Activated naive CD8-positive, alpha-beta T cell (primary cell): ENCODE results near the gene RNASET2.

Experiments used
- H3K27ac Mint-ChIP-seq: one replicate; pipeline ENCODE4 v1.8.0; 2021; ENCODE audit warnings: mixed read lengths
- H3K27me3 Mint-ChIP-seq: one replicate; pipeline ENCODE4 v1.8.0; 2021; ENCODE audit warnings: mixed read lengths
- H3K36me3 Mint-ChIP-seq: one replicate; pipeline ENCODE4 v1.8.0; 2021; ENCODE audit warnings: mixed read lengths
- H3K4me1 Mint-ChIP-seq: one replicate; pipeline ENCODE4 v1.8.0; 2021; ENCODE audit warnings: low read depth, mixed read lengths
- H3K4me3 Mint-ChIP-seq: one replicate; pipeline ENCODE4 v1.8.0; 2021; ENCODE audit warnings: mild to moderate bottlenecking, mixed read lengths
- H3K9me3 Mint-ChIP-seq: one replicate; pipeline ENCODE4 v1.8.0; 2021; ENCODE audit warnings: low read depth, mixed read lengths

RNASET2 gene

DNA sequence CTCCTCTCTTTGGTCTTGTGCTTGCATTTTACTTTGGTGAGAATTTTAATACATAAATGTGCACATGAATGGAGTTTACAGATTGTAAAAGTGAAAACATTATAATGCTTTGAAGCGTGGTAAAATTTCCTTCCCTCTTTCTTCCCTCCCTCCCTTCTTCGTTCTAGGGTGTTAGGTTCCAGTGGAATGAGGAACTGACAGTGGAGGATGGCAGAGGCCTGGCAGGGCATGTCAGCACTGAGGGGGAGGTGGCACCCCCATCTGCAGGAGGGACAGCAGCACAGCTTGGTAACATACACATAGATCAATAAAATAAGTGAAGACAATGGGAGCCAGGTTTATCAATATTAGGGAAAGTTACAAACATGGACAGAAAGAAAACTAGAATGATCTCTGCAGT lies 47.5 kb downstream of the RNASET2 start:
- H3K36me3 Mint-ChIP-seq, result peaks cover 13% of the 10 kb centered on the region

DNA sequence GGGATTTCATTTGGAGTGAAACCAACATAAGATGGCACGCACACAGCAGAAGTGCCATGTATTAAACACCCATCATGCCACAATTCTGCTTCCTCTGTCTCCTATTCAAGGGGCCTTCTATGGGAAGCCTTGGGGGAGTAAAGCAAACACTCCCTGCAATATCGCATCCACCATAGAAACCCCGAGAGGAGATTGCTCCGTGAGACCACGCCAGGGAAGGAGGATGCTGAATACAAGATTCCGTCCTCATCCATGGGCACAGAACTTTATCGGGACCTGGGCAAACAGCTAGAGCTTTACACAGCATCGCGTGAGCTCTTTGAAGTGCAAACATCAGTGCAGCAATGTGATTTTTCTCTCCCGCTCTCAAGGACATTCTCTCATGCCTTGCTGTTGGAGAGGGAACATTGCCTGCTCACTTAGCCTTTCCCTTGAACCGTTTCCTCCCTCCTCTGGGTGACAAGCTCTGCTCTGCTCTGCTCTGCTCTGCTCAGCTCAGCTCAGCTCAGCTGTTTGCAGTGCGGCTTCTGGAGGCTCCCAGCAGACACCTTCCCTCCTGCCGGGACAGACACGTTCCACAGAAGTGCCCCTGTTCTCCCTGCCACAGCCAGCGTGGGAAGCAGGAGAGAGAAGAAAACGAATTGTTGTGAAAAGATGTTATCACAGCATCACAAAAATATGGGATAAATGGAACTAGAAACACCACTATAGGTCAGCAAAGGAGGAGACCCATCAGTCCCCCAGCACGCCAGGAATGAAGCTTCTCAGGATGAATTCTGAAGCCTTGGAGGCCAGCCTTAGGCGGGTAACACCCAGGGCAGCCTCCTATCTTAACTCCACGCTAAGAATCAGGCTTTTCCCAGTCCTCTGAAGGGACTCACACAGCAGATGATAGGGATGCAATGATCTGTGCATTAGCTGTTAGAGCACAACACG lies 48.2 kb downstream of the RNASET2 start:
- peaks cover 12% of the 10 kb centered on the region for H3K36me3 Mint-ChIP-seq
- H3K27ac Mint-ChIP-seq, result no peak overlapping the region
- H3K4me3 Mint-ChIP-seq, result peak overlapping the region; percentile 56

More for the DNA sequence above, 47.5 kb downstream of the RNASET2 start:
- Mint-ChIP-seq H3K4me3 (no peak overlapping the region), H3K9me3 (no peaks in the 10 kb centered on the region), H3K27me3 (no peaks in the 10 kb centered on the region), H3K27ac (no peak overlapping the region), H3K4me1 (peaks cover 24% of the 10 kb centered on the region)

DNA sequence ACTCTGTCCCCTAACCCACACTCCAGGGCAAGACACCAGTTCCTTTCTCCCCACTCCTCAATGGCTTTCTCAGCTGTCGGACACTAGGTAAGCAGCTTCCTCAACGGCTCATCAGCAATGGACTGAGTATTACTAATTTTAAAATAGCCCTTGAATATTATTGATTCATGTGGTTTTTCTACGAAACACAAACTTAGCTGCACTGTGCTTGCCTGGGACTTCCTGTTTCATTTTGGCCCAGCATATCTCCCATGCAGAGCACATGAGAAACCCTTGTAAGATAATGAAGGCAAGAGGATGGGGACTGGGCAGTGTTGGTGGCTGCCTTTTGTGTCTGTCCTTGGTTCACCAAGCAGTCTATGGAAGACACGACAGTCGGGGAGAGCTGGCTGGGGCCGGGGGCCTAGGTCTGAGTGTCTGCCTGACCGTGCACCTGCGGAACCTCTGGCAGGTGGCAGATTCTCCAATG lies 48.9 kb downstream of the RNASET2 start:
- H3K36me3 Mint-ChIP-seq, result peaks cover 12% of the 10 kb centered on the region
- H3K4me1 Mint-ChIP-seq, result peaks cover 24% of the 10 kb centered on the region
- peak overlapping the region; percentile 56 for H3K4me3 Mint-ChIP-seq
- no peaks in the 10 kb centered on the region for H3K9me3 Mint-ChIP-seq
- H3K27ac Mint-ChIP-seq, result no peak overlapping the region
- no peaks in the 10 kb centered on the region for H3K27me3 Mint-ChIP-seq

More for the DNA sequence above, 48.2 kb downstream of the RNASET2 start:
- Mint-ChIP-seq H3K4me1 (peaks cover 24% of the 10 kb centered on the region), H3K9me3 (no peaks in the 10 kb centered on the region), H3K27me3 (no peaks in the 10 kb centered on the region)

- no peaks in the 10 kb centered on the region for H3K27me3 Mint-ChIP-seq
- H3K36me3 Mint-ChIP-seq, result peaks cover 12% of the 10 kb centered on the region
- H3K4me1 Mint-ChIP-seq, result peaks cover 23% of the 10 kb centered on the region
- H3K27ac Mint-ChIP-seq, result no peak overlapping the region
- H3K4me3 Mint-ChIP-seq, result no peak overlapping the region
- no peaks in the 10 kb centered on the region for H3K9me3 Mint-ChIP-seq
Measured at GRCh38 chr6:166906376-166907044, 49.8 kb downstream of the RNASET2 start.

DNA sequence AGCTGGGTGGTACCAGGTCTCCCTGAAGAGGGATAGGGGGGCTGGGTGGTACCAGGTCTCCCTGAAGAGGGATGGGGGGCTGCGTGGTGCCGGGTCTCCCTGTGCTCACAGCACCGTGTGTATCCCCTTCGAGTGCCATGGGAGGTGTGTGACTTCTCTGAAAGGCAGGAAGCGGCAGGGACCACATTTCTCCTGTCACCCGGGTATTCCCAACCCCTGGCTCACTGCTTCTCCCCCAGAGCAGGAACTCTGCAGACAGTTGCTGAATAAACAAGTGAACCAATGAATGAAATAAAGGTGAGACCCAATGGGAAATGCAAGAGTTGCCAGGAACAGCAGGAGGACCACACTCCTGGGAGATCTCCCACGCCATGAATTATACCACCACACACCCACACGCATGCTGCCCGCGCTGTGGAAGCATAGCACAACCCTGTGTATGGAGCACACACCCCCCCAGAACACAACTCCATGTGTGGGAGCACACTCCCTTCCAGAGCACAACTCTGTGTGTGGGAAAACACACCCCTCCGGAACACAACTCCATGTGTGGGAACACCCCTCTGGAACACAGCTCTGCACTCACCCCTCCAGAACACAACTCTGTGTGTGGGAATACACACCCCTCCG lies 50.7 kb downstream of the RNASET2 start:
- Mint-ChIP-seq H3K4me3 (no peak overlapping the region), H3K27ac (no peak overlapping the region), H3K4me1 (peaks cover 20% of the 10 kb centered on the region)

DNA sequence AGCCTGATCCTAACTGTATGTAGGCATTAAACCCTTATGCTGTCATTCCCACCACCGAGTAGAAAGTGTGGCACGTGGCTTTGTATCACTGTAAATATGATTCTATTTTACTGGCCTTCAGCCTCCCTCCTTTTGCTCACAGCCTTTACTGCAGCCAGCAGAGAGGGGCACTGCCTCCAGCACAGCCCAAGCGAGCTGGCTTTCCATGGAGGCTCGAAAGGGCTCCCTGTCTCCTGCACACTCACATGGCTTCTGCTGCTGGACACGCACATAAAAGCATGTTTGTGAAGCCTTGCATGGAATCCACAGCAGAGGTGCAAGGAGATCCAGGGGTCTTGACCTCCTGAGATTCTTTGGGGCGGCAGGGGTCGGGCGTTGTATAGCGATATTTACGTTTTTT lies 51.3 kb downstream of the RNASET2 start:
- H3K36me3 Mint-ChIP-seq, result peaks cover 2% of the 10 kb centered on the region
- H3K9me3 Mint-ChIP-seq, result no peaks in the 10 kb centered on the region
- H3K4me1 Mint-ChIP-seq, result peaks cover 19% of the 10 kb centered on the region
- H3K4me3 Mint-ChIP-seq, result no peak overlapping the region
- no peaks in the 10 kb centered on the region for H3K27me3 Mint-ChIP-seq
- H3K27ac Mint-ChIP-seq, result no peak overlapping the region

More for the DNA sequence above, 50.7 kb downstream of the RNASET2 start:
- Mint-ChIP-seq H3K36me3 (peaks cover 6% of the 10 kb centered on the region), H3K27me3 (no peaks in the 10 kb centered on the region), H3K9me3 (no peaks in the 10 kb centered on the region)

DNA sequence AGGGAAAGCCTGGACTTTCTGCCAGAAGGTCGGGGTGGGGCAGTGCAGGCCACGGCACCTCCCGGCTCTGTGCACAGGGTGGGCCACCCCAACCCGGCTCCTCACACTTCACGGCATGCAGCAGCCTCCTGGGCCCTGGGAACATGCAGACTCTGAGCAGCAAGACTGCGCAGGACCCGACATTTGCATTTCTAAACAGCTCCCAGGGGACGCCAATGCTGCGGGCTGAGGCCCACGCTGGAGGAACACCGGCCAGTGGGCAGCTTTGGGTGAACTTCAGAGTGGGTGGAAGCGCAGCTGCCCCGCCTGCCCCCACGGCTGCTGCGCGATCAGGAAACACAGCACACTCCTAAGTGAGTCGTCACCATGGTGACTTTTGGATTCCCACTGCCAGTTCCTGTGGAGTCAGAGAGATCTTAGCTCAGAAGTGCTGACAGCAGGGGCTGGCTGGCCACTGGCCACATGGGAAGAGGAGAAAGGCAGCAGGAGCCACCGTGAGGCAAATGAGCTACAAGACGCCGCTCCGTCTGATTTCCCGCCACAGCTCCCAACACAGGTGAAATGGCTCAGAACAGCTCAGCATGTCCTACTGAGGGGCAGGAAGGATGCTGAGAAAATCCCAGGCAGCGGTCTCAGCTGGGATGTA lies 52.1 kb downstream of the RNASET2 start:
- Mint-ChIP-seq H3K27ac (no peak overlapping the region), H3K4me1 (peaks cover 19% of the 10 kb centered on the region), H3K9me3 (no peaks in the 10 kb centered on the region), H3K36me3 (peaks cover 2% of the 10 kb centered on the region), H3K27me3 (no peaks in the 10 kb centered on the region), H3K4me3 (no peak overlapping the region)

DNA sequence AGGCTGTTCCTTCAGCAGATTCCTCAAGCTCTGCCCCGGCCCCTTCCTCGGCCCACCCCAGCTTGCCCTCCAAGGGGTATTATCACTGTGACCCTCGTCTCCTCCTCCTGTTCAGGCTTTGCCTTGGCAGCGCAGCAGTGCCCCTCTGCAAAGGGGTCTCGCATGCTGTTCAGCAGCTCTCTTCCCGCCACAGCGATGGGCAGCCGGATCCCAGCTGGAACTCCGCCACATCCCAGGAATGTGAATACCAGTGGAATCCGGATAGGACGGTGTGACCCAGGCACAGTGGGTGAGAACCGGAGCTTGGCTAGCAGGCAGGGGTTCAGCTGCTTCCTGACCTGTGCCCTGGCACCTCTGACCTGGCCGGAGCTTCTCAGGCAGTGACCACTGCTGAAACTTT lies 52.9 kb downstream of the RNASET2 start:
- no peak overlapping the region for H3K27ac Mint-ChIP-seq
- no peaks in the 10 kb centered on the region for H3K27me3 Mint-ChIP-seq
- H3K9me3 Mint-ChIP-seq, result no peaks in the 10 kb centered on the region
- H3K36me3 Mint-ChIP-seq, result peaks cover 2% of the 10 kb centered on the region
- H3K4me3 Mint-ChIP-seq, result no peak overlapping the region
- H3K4me1 Mint-ChIP-seq, result peaks cover 19% of the 10 kb centered on the region

DNA sequence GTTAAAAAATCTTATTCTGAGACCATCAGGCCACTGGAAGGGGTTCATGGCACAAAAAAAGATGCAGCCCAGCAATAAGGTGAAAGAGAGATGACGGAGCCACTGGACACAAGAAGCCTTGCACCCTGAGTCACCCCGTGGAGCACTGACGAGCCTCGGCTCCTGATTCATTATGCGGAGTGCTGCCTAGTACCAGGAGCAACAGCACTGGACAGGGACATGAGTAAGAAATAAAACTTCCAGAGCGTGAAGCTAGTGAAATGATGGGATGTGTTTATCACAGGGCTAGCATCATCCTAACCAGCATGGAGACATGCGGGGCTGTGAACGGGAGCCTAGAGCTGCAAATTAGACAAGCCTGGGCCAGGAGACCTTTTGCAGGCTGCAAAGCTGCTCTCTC lies 53.3 kb downstream of the RNASET2 start:
- Mint-ChIP-seq H3K4me1 (peaks cover 15% of the 10 kb centered on the region), H3K27ac (no peak overlapping the region), H3K4me3 (no peak overlapping the region), H3K36me3 (peaks cover 2% of the 10 kb centered on the region), H3K9me3 (no peaks in the 10 kb centered on the region), H3K27me3 (no peaks in the 10 kb centered on the region)

- Mint-ChIP-seq H3K4me3 (no peak overlapping the region), H3K9me3 (no peaks in the 10 kb centered on the region), H3K4me1 (peaks cover 8% of the 10 kb centered on the region), H3K27ac (no peak overlapping the region), H3K27me3 (no peaks in the 10 kb centered on the region), H3K36me3 (peaks cover 1% of the 10 kb centered on the region)
Measured at GRCh38 chr6:166902211-166902755, 54.1 kb downstream of the RNASET2 start.

DNA sequence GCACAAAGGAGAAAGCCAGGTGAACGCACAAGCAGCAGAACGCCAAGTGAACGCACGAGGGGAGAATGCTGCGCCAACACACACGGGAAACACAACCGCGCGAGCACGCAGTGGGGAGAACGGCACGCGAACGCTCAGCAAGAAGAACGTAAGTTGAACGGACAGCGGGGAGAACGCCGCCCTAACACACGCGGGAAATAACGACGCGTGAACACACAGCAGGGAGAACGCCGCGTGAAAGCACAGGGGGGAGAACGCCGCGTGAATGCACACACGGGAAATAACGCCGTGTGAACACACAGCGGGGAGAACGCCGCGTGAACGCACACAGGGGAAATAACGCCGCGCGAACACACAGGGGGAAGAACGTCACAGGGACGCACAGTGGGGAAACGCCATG lies 54.7 kb downstream of the RNASET2 start:
- no peaks in the 10 kb centered on the region for H3K9me3 Mint-ChIP-seq
- no peak overlapping the region for H3K27ac Mint-ChIP-seq
- H3K36me3 Mint-ChIP-seq, result no peaks in the 10 kb centered on the region
- H3K27me3 Mint-ChIP-seq, result no peaks in the 10 kb centered on the region
- peaks cover 3% of the 10 kb centered on the region for H3K4me1 Mint-ChIP-seq
- no peak overlapping the region for H3K4me3 Mint-ChIP-seq

DNA sequence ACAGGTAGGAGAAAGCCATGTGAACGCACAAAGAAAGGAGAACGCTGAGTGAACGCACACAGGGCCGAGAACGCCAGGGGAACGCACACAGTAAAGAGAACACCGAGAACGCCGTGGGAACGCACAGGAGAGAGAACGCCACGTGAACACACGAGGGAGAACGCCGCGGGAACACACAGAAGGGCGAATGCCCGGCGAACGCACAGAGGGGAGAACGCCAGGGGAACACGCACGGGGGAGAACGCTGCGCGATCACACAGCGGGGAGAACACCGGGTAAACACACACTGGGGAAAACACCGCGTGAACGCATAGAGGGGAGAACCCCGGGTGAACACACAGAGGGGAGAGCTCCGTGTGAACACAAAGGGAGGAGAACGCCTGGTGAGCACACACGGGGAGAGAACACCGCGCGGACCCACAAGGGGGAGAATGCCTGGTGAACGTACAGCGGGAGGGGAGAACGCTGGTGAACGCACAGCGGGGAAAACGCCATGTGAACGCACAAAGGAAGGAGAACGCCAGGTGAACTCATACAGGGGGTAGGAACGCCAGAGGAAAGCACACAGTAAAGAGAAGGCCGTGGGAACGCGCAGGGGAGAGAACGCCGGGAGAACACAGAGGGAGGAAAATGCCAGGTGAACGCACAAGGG lies 55.3 kb downstream of the RNASET2 start:
- no peaks in the 10 kb centered on the region for H3K4me1 Mint-ChIP-seq
- no peaks in the 10 kb centered on the region for H3K36me3 Mint-ChIP-seq
- no peak overlapping the region for H3K4me3 Mint-ChIP-seq
- no peaks in the 10 kb centered on the region for H3K27me3 Mint-ChIP-seq
- H3K27ac Mint-ChIP-seq, result no peak overlapping the region
- H3K9me3 Mint-ChIP-seq, result no peaks in the 10 kb centered on the region

DNA sequence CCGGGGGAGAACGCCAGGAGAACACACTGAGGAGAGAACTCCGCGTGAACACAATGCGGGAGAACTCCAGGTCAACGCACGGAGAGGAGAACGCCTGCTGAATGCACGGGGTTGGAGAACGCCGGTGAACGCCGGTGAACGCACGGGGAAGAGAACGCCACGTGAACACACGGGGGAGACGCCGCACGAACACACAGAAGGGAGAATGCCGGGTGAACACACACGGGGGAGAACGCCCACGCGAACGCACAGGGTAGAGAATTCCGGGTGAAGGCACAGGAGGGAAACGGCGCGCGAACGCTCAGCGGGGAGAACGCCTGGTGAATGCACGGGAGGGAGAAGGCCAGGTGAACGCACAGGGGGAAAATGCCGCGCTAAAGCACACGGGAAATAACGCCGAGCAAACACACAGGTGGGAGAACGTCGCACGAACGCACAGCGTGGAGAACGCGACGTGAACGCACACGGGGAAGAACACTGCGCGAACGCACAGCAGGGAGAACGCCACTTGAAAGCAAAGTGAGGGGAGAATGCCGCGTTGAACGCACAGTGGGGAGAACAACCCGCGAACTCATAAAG lies 56.1 kb downstream of the RNASET2 start:
- no peak overlapping the region for H3K4me3 Mint-ChIP-seq
- H3K4me1 Mint-ChIP-seq, result no peaks in the 10 kb centered on the region
- no peaks in the 10 kb centered on the region for H3K9me3 Mint-ChIP-seq
- H3K27ac Mint-ChIP-seq, result no peak overlapping the region
- H3K27me3 Mint-ChIP-seq, result no peaks in the 10 kb centered on the region
- H3K36me3 Mint-ChIP-seq, result no peaks in the 10 kb centered on the region

GRCh38 chr6:166898910-166899309 lies 57.4 kb downstream of the RNASET2 start:
- no peak overlapping the region for H3K4me3 Mint-ChIP-seq
- no peaks in the 10 kb centered on the region for H3K36me3 Mint-ChIP-seq
- no peaks in the 10 kb centered on the region for H3K27me3 Mint-ChIP-seq
- no peaks in the 10 kb centered on the region for H3K9me3 Mint-ChIP-seq
- H3K27ac Mint-ChIP-seq, result no peak overlapping the region
- no peaks in the 10 kb centered on the region for H3K4me1 Mint-ChIP-seq
